ENCODE results near the gene ELANE. TPM values are rescaled to one million over a fixed set of nuclear protein-coding genes. Genes with fewer than 3 reads are reported as not detected.

Gene ELANE
- total and polyA plus RNA-seq, 12 donors: 0.48 to 3.4 (median 1.8) TPM; not detected in 6

- Histone ChIP-seq H3K9me3 (replicated peaks in 1 of 3) (no peaks in the 10 kb centered on the region), H3K4me1 (replicated peaks in 1 of 2) (peaks cover 6 to 9% of the 10 kb centered on the region in 2 donors), H3K27me3 (peaks cover 9% of the 10 kb centered on the region), H3K36me3 (replicated peaks in 1 of 2) (no peaks in the 10 kb centered on the region), H3K27ac (peak within 1 kb of the TSS in 2 of 5 donors; percentile 41 to 72), H3K4me3 (peak within 1 kb of the TSS in 1 of 4 donors; percentile 46)
- 31 to 48% (median 42%) methylated on average over 10 to 24 of the region's 24 CpGs for WGBS, 4 donors
- intact Hi-C loops (cut with DNase I): loop anchor here in 1 of 2 donors (10.0 kb wide), 1 partner anchor 84 kb away; no protein-coding TSS in a partner anchor
- TF ChIP-seq POLR2A (IDR thresholded peaks at IDR 0.05) (peak in 1 of 2 donors; percentile 45), CTCF (IDR thresholded peaks at IDR 0.05) (no peak)
- peak in 3 of 7 donors; percentile 45 to 59 (median 57) for DNase-seq
Measured at GRCh38 chr19:858868-859843, 7.1 kb downstream of the ELANE start, which contains the start of gene CFD. Gene CFD, plus strand, starts transcription at chr19:859664. Its CDS starts 26 bp downstream, at chr19:859690.

DNA sequence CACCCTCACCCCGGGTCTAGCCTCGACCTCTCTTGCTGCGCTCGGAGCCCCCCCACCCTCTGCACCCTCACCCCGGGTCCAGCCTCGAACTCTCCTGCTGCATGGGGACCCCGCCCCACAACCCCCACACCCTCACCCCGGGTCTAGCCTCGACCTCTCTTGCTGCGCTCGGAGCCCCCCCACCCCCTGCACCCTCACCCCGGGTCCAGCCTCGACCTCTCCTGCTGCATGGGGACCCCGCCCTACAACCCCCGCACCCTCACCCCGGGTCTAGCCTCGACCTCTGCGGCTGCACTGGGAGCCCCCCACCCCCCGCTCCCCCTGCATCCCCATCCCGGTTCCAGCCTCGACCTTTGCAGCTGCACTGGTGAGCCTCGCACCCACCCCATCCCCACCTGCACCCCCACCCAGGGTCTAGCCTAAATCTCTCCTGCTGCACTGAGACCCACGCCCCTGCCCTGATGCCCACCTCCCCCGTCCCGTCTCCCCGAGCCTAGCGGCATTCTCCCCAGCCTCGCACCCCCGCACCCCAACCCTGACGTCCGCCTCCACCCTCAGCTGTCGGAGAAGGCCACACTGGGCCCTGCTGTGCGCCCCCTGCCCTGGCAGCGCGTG is 9.1 kb downstream of the ELANE start:
- WGBS, 4 donors: 51 to 59% (median 57%) methylated on average over 10 to 32 of the region's 35 CpGs; no CpG with 5 or more reads in 1 of the 4 donors
- no peaks in the 10 kb centered on the region for H3K9me3 ChIP-seq (replicated peaks in 1 of 3)
- DNase-seq: peak in 1 of 7 donors; percentile 29
- no peak for TF ChIP-seq POLR2A (IDR thresholded peaks at IDR 0.05)
- TF ChIP-seq CTCF (IDR thresholded peaks at IDR 0.05): no peak
- no peak overlapping the region for H3K27ac ChIP-seq
- H3K4me3 ChIP-seq: no peak overlapping the region
- peaks cover 6 to 9% of the 10 kb centered on the region in 2 donors for H3K4me1 ChIP-seq (replicated peaks in 1 of 2)
- peaks cover 9% of the 10 kb centered on the region for H3K27me3 ChIP-seq
- H3K36me3 ChIP-seq (replicated peaks in 1 of 2): no peaks in the 10 kb centered on the region
- intact Hi-C loops (cut with DNase I): loop anchor here in 1 of 2 donors (5.0 kb wide), 1 partner anchor 56 kb away; the partner anchor contains the start of gene KISS1R

DNA sequence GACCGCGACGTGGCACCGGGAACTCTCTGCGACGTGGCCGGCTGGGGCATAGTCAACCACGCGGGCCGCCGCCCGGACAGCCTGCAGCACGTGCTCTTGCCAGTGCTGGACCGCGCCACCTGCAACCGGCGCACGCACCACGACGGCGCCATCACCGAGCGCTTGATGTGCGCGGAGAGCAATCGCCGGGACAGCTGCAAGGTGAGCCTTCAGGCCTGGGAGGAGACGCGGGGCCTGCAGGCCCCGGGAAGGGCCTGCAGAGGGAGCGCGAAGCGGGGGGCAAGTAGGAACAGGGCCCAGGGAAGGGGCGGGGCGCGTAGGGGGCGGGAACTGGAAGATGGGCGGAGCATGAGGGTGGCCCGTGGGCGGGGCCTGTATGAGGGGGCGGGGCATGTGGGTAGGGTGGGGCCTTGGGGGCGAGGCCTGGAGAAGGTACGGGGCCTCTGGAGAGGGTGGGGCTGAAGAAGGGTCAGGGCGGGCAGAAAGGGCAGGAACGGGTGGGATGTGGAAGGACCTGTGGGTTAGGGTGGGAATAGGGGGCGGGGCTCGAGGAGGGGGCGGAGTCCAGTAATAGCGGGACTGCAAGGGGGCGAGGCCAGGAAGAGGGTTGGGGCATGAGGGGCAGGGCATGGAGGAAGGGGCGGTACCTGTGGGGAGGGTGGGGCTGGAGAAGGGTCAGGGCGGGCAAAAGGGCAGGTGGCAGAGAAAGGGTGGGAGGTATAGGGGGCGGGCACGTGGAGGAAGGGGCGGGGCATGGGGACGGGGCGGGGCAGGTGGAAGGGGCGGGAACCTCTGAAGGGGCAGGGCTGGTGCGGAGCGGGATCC is 9.9 kb downstream of the ELANE start:
- Histone ChIP-seq H3K4me3 (no peak overlapping the region), H3K4me1 (replicated peaks in 1 of 2) (peaks cover 6 to 9% of the 10 kb centered on the region in 2 donors), H3K27me3 (peaks cover 9% of the 10 kb centered on the region), H3K36me3 (replicated peaks in 1 of 2) (no peaks in the 10 kb centered on the region), H3K9me3 (replicated peaks in 1 of 3) (no peaks in the 10 kb centered on the region), H3K27ac (peak overlapping the region in 1 of 5 donors; percentile 29)
- TF ChIP-seq POLR2A (IDR thresholded peaks at IDR 0.05) (no peak), CTCF (IDR thresholded peaks at IDR 0.05) (peak in 1 of 6 experiments; percentile 6)
- 7 to 28% (median 14%) methylated on average over 10 to 60 of the region's 60 CpGs for WGBS, 4 donors
- intact Hi-C loops (cut with DNase I): loop anchor here in 1 of 2 donors (5.0 kb wide), 1 partner anchor 55 kb away; the partner anchor contains the start of gene KISS1R
- DNase-seq: peak in 6 of 7 donors; percentile 45 to 85 (median 64)

Data from adrenal gland (tissue), 12 donors.